Measurements from ENCODE around the gene CAMSAP2. TPM values are rescaled to one million over a fixed set of nuclear protein-coding genes. Genes with fewer than 3 reads are reported as not detected.
A peak's percentile ranks its signal among the peaks of the same experiment; 100 is the strongest.

The CAMSAP2 gene
- total RNA-seq, 6 donors from 2014 or later = 19.9 to 45.1 (median 28.0) TPM

DNA sequence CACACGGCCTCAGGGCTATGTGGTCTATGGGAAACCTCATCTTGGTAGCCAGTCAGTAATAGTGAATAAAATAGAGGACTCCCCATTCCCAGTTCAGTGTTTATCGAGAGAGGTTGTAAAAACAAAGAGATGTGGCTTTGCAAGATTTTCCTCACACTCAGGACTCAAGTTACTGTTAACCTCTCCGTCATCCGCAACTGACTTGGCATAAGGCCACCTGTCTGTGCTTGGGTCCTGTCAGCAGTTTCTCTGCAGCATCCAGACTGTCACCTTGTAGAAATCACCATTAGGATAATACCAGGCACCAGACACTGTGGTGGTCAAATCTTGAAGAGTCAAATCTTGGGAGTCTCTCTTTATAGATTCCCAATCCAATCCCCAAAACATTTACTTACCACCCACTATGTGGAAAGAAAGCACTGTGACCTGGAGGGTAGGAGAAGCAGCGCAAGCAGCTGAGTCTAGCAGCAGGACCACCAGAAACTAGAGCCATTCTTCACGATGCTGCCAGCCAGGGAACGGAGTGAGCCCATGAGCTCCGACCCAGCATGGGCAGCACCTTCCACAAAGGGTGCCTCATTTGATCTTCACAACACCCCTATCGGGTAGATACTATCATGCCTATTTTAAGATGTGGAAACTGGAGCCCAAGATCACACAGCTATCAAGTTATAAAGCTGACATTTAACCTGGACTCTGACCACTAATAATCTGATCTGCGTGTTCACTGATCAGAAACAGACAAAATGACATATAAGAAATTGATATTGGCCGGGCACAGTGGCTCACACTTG is 128.5 kb downstream of the CAMSAP2 start:
- DNase-seq (no peak), ATAC-seq (ENCODE audit: low FRiP score in 2 of 2) (no peak)
- TF ChIP-seq POLR2A (IDR thresholded peaks at IDR 0.05) = no peak
- TF ChIP-seq POLR2AphosphoS5 (IDR thresholded peaks at IDR 0.05) = no peak
- TF ChIP-seq EP300 (IDR thresholded peaks at IDR 0.05) = no peak
- TF ChIP-seq, protein P1, sequence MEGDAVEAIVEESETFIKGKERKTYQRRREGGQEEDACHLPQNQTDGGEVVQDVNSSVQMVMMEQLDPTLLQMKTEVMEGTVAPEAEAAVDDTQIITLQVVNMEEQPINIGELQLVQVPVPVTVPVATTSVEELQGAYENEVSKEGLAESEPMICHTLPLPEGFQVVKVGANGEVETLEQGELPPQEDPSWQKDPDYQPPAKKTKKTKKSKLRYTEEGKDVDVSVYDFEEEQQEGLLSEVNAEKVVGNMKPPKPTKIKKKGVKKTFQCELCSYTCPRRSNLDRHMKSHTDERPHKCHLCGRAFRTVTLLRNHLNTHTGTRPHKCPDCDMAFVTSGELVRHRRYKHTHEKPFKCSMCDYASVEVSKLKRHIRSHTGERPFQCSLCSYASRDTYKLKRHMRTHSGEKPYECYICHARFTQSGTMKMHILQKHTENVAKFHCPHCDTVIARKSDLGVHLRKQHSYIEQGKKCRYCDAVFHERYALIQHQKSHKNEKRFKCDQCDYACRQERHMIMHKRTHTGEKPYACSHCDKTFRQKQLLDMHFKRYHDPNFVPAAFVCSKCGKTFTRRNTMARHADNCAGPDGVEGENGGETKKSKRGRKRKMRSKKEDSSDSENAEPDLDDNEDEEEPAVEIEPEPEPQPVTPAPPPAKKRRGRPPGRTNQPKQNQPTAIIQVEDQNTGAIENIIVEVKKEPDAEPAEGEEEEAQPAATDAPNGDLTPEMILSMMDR (IDR thresholded peaks at IDR 0.05) = no peak
- Histone ChIP-seq H3K27ac (no peak overlapping the region), H3K36me3 (peaks cover 0 to 10% (median 2%) of the 10 kb centered on the region in 4 donors), H3K4me3 (no peak overlapping the region), H3K27me3 (peaks cover 0 to under 1% (median 0%) of the 10 kb centered on the region in 4 donors), H3K4me1 (no peaks in the 10 kb centered on the region), H3K9me3 (no peaks in the 10 kb centered on the region)
- WGBS, 2 donors = 61 to 74% methylated on average over 10 to 11 of the region's 11 CpGs

DNA sequence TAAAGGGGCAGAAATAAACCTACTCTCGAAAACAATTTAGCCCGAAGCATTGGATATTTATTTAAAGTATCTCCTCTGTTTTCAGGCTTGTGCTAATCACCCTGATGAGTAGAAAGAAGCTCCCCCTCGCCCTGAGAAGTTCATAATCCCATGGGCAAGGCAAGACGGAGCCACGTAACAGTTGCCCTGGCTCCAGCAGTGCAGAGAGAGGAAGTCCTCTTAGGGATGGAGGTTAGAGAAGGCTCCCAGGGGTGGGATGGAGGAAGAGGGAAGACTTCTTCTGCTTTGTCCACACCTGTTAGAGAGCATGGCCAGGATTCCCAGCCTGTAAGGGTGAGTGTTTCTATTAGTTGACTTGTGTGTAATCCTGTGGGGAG is 130.7 kb downstream of the CAMSAP2 start:
- 62 to 80% methylated on average over 5 of the region's 5 CpGs for WGBS, 2 donors
- peak overlapping the region in 1 of 4 donors; percentile 14 for H3K27ac ChIP-seq
- DNase-seq (no peak), ATAC-seq (ENCODE audit: low FRiP score in 2 of 2) (no peak)
- H3K9me3 ChIP-seq = no peaks in the 10 kb centered on the region
- H3K36me3 ChIP-seq = no peaks in the 10 kb centered on the region
- H3K27me3 ChIP-seq = peaks cover 0 to 19% (median 11%) of the 10 kb centered on the region in 4 donors
- peaks cover 12 to 16% (median 13%) of the 10 kb centered on the region in 4 donors for H3K4me1 ChIP-seq
- H3K4me3 ChIP-seq = no peak overlapping the region
- TF ChIP-seq POLR2AphosphoS5 (IDR thresholded peaks at IDR 0.05) (no peak), POLR2A (IDR thresholded peaks at IDR 0.05) (no peak), EP300 (IDR thresholded peaks at IDR 0.05) (no peak)
- TF ChIP-seq, protein P1 (IDR thresholded peaks at IDR 0.05) = no peak

DNA sequence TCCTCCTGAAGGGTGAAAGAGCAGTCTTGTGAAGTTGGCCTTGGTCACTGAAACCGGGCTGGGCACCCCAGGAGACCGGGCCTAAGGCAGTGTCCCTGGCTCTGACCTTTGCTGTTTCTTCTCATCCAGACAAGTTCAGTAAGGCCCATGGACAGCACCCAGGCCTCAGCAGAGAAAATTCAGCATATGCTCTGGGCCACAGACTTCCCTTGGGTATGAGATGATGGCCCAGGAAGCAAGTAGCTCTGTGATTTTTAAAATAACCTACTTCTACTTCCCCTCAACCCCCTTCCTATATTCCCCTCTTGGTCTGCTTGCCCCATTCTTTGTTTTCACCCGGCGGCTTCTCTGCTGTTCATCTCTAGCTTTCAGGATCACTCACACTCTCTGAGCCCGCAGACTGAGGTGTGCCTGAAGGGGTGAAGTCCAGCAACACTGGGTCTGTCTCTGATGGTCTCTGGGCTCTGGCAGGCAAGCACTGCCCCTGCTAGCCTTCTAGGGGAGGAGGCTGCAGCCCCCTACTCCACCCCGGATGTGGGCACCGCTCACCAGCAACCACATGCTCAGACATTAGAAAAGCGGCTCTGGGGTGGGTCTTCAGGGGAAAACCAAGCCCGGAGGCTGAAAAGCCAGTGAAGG is 131.2 kb downstream of the CAMSAP2 start:
- Histone ChIP-seq H3K9me3 (no peaks in the 10 kb centered on the region), H3K4me3 (no peak overlapping the region), H3K4me1 (peaks cover 12 to 16% (median 13%) of the 10 kb centered on the region in 4 donors), H3K27me3 (peaks cover 0 to 19% (median 11%) of the 10 kb centered on the region in 4 donors), H3K36me3 (no peaks in the 10 kb centered on the region), H3K27ac (peak overlapping the region in 1 of 4 donors; percentile 14)
- ATAC-seq (ENCODE audit: low FRiP score in 2 of 2) (no peak), DNase-seq (peak in 1 of 2 donors; percentile 29)
- no peak for TF ChIP-seq POLR2AphosphoS5 (IDR thresholded peaks at IDR 0.05)
- TF ChIP-seq, protein P1 (IDR thresholded peaks at IDR 0.05) = no peak
- TF ChIP-seq POLR2A (IDR thresholded peaks at IDR 0.05) = no peak
- no peak for TF ChIP-seq EP300 (IDR thresholded peaks at IDR 0.05)
- WGBS, 2 donors = 77 to 86% methylated on average over 7 to 9 of the region's 9 CpGs

GRCh38 chr1:200872446-200873115 is 133.9 kb downstream of the CAMSAP2 start, which contains the start of gene GPR25:
Gene GPR25 (plus strand): TSS chr1:200872981. CDS start chr1:200873038, 57 bp downstream.
- no peak for DNase-seq
- TF ChIP-seq POLR2AphosphoS5 (IDR thresholded peaks at IDR 0.05) = no peak
- TF ChIP-seq EP300 (IDR thresholded peaks at IDR 0.05) = no peak
- TF ChIP-seq, protein P1 (IDR thresholded peaks at IDR 0.05) = no peak
- no peak for TF ChIP-seq POLR2A (IDR thresholded peaks at IDR 0.05)
- no peaks in the 10 kb centered on the region for H3K36me3 ChIP-seq
- ATAC-seq (ENCODE audit: low FRiP score in 2 of 2) = no peak
- no peaks in the 10 kb centered on the region for H3K9me3 ChIP-seq
- peaks cover 0 to 19% (median 11%) of the 10 kb centered on the region in 4 donors for H3K27me3 ChIP-seq
- peak within 1 kb of the TSS in 3 of 4 donors; percentile 26 to 40 (median 36) for H3K4me3 ChIP-seq
- H3K27ac ChIP-seq = peak within 1 kb of the TSS in 2 of 4 donors; percentile 13 to 45
- peaks cover 12 to 16% (median 13%) of the 10 kb centered on the region in 4 donors for H3K4me1 ChIP-seq
- 85 to 87% methylated on average over 15 to 20 of the region's 23 CpGs for WGBS, 2 donors

Data from upper lobe of left lung (tissue), 6 donors.